Frontal cortex (tissue), 4 donors: ENCODE results near the gene AKAP8L. TPM values are rescaled to one million over a fixed set of nuclear protein-coding genes. Genes with fewer than 3 reads are reported as not detected.
A peak's percentile ranks its signal among the peaks of the same experiment; 100 is the strongest.

Source experiments
- DNase-seq, 2 donors: peaks; one replicate each; pipeline ENCODE4 v3.0.0; 2012; ENCODE audit warnings: low spot score in 2 of 2
- FAIRE-seq: peaks from 2 replicates; lab custom pipeline; 2012; peaks lifted over from hg19 to GRCh38; lab: Jason Lieb, UNC
- total RNA-seq: library from RNA; depleted of rRNA; stranded (reverse); fragments of >200 nt; gene quantifications from one replicate; pipeline ENCODE4 v1.2.3, GENCODE V29; 2014
- donor health status: control.
- donor health status: control.
- donor health status: control.

Gene AKAP8L, protein sequence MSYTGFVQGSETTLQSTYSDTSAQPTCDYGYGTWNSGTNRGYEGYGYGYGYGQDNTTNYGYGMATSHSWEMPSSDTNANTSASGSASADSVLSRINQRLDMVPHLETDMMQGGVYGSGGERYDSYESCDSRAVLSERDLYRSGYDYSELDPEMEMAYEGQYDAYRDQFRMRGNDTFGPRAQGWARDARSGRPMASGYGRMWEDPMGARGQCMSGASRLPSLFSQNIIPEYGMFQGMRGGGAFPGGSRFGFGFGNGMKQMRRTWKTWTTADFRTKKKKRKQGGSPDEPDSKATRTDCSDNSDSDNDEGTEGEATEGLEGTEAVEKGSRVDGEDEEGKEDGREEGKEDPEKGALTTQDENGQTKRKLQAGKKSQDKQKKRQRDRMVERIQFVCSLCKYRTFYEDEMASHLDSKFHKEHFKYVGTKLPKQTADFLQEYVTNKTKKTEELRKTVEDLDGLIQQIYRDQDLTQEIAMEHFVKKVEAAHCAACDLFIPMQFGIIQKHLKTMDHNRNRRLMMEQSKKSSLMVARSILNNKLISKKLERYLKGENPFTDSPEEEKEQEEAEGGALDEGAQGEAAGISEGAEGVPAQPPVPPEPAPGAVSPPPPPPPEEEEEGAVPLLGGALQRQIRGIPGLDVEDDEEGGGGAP
- 65.2 TPM for total RNA-seq

DNA sequence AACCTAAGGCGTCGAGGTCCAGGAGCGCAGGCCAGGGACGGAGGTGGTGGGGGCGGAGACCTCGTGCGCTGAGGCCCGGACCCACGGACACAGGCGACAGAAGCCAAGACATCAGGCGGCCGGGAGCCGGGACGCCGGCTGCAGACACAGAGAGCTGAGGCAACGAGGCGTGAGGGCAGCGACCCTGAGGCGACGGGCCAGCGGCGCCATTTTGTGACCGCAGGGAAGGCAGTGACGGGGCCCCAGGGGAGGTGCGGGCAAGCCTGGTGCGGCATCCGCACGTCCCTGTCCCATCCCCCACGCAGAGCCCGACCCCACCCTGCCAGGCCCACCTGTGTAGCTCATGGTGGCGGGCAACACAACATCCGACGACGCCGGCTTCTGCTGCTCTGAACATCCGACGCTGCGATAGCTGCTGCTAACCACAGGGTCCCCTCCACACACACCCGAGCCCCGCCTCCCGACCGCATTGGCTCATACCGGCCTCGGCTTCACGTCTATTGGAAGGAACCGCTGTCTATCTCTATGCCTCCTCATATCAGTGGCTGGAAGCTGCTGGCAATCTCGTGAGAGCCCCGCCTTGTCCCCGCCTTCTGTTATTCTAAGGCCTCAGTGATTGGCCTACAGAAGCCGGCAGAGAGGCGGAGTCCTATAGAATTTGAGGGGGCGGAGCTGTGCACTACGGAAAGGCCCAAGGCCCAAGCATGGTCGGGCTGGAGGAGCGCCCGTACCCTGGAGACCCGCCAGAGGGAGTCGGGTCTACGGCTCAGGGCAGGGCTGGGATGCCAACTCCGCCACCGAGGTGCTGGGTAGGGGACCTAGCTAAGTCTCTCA lies at the start of gene AKAP8L:
TSS of gene AKAP8L (minus strand) at position 410 of the 834 bp plus-strand sequence. CDS start at position 345, 65 bp downstream.
- peak; percentile 97 to 98 for DNase-seq
- FAIRE-seq, result peak; percentile 95

GRCh38 chr19:15467734-15468214 lies 49.0 kb upstream of the AKAP8L start:
- FAIRE-seq, result no peak
- no peak for DNase-seq

GRCh38 chr19:15466851-15467733 lies 48.3 kb upstream of the AKAP8L start:
- FAIRE-seq, result no peak
- DNase-seq, result no peak

- DNase-seq, result peak; percentile 5 to 13
- no peak for FAIRE-seq
Measured at GRCh38 chr19:15464394-15465385, 45.9 kb upstream of the AKAP8L start, which contains the start of gene RASAL3. RASAL3 (minus strand) TSS chr19:15464544; CDS start chr19:15464358, 186 bp downstream.

DNA sequence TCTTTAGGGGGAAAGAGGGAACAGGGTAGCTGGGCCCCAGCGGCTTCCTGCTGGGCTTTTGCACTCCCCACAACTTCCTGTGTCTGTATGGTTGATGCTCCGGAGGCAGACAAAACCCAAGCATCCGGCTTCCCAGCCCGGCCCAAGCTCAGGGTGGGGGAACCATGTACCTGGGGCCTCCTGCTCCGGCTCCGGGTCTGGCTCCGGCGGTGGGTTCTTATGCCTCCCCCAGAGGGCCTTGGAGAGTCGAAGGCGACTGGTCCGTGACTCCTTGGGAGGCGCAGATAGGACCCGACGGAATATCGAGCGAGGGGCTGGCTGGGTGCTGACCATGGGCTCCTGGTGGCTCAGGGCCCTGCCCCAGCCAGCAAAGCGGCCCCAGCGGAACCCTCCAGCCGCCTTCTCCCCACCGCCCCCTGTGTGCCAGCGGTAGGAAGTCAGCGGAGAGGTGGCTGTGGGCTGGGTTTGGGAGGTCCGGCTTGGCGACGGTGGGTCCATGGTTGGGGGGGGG lies 45.1 kb upstream of the AKAP8L start:
- DNase-seq (peak in 1 of 2 donors; percentile 9), FAIRE-seq (no peak)

DNA sequence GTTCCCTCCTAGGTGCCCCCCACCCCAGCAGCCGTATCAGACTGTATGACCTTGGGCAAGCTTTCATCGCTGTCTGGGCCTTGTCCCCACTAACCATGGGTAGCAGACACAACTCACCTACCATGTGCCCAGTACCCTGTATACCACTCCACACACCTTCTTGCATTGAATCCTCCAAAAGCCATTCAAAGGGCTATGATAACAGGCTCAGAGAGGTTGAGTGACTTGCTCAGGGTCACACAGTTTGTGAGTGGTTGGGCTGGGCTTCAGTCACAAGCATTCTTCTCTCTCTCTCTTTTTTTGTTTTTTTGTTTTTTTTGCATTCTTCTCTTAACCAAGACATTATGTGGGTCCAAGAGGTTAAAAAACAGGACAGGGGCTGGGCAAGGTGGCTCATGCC lies 42.9 kb upstream of the AKAP8L start:
- no peak for DNase-seq
- FAIRE-seq, result no peak

- DNase-seq (no peak), FAIRE-seq (no peak)
Measured at GRCh38 chr19:15457701-15458484, 39.1 kb upstream of the AKAP8L start.

DNA sequence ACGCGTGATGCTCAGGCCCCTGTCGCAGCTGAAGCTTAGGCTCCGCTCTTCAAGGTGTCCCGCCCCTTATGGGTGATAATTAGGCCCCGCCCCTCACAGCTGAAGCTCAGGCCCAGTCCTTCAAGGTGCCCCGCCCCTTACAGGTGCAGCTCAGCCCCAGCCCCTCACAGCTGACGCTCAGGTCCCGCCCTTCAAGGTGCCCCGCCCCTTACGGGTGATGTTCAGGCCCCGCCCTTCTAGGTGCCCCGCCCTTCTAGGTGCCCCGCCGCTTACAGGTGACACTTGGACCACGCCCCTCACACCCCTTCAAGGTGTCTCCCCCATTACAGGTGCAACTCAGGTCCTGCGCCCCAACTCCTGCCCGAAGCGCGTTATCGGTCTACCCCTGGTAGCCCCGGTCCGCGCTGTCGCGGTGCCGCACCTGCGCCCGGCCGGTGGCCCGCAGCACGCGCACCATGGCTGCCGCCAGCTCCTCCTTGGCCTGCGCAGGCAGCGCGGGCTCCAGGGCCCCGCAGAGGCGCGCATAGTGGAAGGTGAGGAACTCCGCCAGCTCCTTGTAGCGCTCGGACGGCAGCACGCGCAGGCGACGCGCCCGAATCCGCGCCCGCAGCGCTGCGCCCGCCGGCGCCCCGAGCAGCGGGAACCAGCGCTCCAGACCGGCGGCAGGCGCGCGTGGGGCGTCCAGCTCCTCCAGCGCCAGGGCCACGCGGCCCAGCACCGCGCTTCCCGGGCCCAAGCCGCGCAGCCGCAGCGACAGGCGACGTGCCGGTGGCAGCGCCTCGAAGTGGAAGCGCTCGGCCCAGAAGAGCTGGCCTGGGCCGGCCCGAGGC lies 38.3 kb upstream of the AKAP8L start:
- no peak for FAIRE-seq

GRCh38 chr19:15456441-15456840 lies 37.7 kb upstream of the AKAP8L start:
- FAIRE-seq, result no peak
- no peak for DNase-seq

More for the DNA sequence above, 38.3 kb upstream of the AKAP8L start:
- no peak for DNase-seq

DNA sequence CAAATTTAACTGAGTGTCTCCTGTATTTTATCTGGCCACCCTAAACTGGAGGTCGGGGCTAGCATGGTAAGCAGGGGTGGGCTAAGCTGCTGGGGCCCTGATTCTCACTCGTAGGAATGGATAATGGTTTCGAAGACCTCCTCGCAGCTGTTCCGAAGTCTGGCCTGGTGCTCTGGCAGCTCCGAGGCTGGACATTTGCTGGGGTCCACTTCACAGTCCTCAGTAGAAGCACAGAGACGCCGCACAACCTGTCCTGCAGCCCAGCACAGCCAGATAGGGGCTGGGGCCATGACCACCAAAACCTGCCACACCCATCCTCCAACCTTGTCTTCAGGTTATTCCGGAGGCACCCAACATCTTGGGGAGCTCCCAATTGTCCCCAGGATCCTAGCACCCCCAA lies 37.2 kb upstream of the AKAP8L start:
- DNase-seq (no peak), FAIRE-seq (no peak)

GRCh38 chr19:15453906-15454860 lies 35.4 kb upstream of the AKAP8L start:
- FAIRE-seq (no peak), DNase-seq (no peak)

GRCh38 chr19:15453091-15453578 lies 34.3 kb upstream of the AKAP8L start:
- FAIRE-seq (no peak), DNase-seq (no peak)

GRCh38 chr19:15452111-15453047 lies 33.6 kb upstream of the AKAP8L start:
- DNase-seq (peak; percentile 73 to 91), FAIRE-seq (no peak)

DNA sequence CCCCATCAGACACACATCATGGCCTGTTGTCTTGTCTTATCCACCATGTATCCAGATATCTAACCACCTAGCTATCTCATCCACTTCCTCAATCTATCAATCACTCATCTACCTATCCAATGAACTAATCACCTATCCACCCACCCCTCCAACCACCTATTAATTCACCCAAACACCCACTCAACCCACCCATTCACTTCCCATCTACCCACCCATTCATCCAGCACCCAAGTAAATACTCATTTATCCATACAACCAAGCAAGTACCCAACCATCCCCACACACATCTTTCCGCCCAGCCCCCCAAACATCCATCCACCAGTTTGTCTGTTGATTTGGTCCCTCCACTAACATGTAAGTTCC lies 31.7 kb upstream of the AKAP8L start:
- no peak for FAIRE-seq
- no peak for DNase-seq
